MG63 (cell line): ENCODE measurements around the gene MAST2. TPM values are rescaled to one million over a fixed set of nuclear protein-coding genes. Genes with fewer than 3 reads are reported as not detected.

Experiments
- DNase-seq: peaks from one replicate; pipeline ENCODE4 v3.0.0-alpha.2; 2020
- H3K27me3 ChIP-seq: fragments of 250-450 bp; sonication (Bioruptor Pico); 2 replicates; pipeline ENCODE4 v1.5.1; 2020; ENCODE audit warnings: mild to moderate bottlenecking, moderate library complexity
- H3K36me3 ChIP-seq: fragments of 250-450 bp; sonication (Bioruptor Pico); 2 replicates; pipeline ENCODE4 v1.5.1; 2020; ENCODE audit warnings: mild to moderate bottlenecking, moderate library complexity
- H3K4me3 ChIP-seq: fragments of 250-450 bp; sonication (Bioruptor Pico); 2 replicates; pipeline ENCODE4 v1.5.1; 2020; ENCODE audit warnings: mild to moderate bottlenecking, moderate library complexity
- H3K9me3 ChIP-seq: fragments of 250-450 bp; sonication (Bioruptor Pico); 2 replicates; pipeline ENCODE4 v1.5.1; 2020; ENCODE audit warnings: mild to moderate bottlenecking, moderate library complexity
- total RNA-seq: library from RNA; depleted of rRNA; stranded (reverse); fragments of >200 nt; shearing (Covaris generic); gene quantifications from 2 replicates; pipeline ENCODE4 v1.2.3, GENCODE V29; 2014; ENCODE audit warnings: low replicate concordance

Gene MAST2
- total RNA-seq, 1 experiment from 2014 or later = 21.9 TPM

DNA sequence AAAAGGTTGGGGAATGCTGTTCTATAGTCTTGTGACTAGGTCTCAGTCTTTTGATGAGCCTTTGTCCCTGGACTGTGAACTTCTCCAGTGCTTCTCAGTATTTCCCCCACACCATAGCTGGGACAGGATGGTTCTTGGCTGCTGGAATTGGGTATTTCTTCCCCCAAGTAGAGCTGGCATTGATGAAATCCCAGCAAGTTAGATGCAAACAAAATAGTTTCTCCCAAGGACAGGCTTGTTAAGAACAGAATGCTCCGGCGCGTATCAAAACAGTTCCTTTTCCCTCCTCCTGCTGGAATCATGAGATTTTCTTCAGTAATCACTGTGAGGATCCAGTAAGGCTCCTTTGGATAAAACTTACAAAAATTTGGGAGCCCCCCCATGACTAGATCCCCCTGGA lies 166.5 kb downstream of the MAST2 start:
- DNase-seq = no peak
- H3K4me3 ChIP-seq = no peak overlapping the region
- no peaks in the 10 kb centered on the region for H3K27me3 ChIP-seq
- no peaks in the 10 kb centered on the region; the same call in 1 of the 2 replicates for H3K9me3 ChIP-seq
- no peaks in the 10 kb centered on the region; the same call in 1 of the 2 replicates for H3K36me3 ChIP-seq

- DNase-seq = no peak
- no peaks in the 10 kb centered on the region; the same call in 1 of the 2 replicates for H3K36me3 ChIP-seq
- no peaks in the 10 kb centered on the region for H3K9me3 ChIP-seq
- no peak overlapping the region for H3K4me3 ChIP-seq
- no peaks in the 10 kb centered on the region for H3K27me3 ChIP-seq
Measured at GRCh38 chr1:45971335-45971734, 167.9 kb downstream of the MAST2 start.

- H3K4me3 ChIP-seq = no peak overlapping the region
- H3K36me3 ChIP-seq = no peaks in the 10 kb centered on the region; the same call in 1 of the 2 replicates
- H3K9me3 ChIP-seq = no peaks in the 10 kb centered on the region
- H3K27me3 ChIP-seq = no peaks in the 10 kb centered on the region
- DNase-seq = no peak
Measured at GRCh38 chr1:45971922-45972531, 168.6 kb downstream of the MAST2 start.

GRCh38 chr1:45972621-45973020 lies 169.2 kb downstream of the MAST2 start:
- no peak for DNase-seq
- Histone ChIP-seq H3K27me3 (no peaks in the 10 kb centered on the region), H3K9me3 (no peaks in the 10 kb centered on the region), H3K36me3 (no peaks in the 10 kb centered on the region; the same call in 1 of the 2 replicates), H3K4me3 (no peak overlapping the region)

- H3K27me3 ChIP-seq = no peaks in the 10 kb centered on the region
- no peaks in the 10 kb centered on the region for H3K9me3 ChIP-seq
- DNase-seq = no peak
- no peaks in the 10 kb centered on the region; the same call in 1 of the 2 replicates for H3K36me3 ChIP-seq
- no peak overlapping the region for H3K4me3 ChIP-seq
Measured at GRCh38 chr1:45973121-45973520, 169.7 kb downstream of the MAST2 start.

DNA sequence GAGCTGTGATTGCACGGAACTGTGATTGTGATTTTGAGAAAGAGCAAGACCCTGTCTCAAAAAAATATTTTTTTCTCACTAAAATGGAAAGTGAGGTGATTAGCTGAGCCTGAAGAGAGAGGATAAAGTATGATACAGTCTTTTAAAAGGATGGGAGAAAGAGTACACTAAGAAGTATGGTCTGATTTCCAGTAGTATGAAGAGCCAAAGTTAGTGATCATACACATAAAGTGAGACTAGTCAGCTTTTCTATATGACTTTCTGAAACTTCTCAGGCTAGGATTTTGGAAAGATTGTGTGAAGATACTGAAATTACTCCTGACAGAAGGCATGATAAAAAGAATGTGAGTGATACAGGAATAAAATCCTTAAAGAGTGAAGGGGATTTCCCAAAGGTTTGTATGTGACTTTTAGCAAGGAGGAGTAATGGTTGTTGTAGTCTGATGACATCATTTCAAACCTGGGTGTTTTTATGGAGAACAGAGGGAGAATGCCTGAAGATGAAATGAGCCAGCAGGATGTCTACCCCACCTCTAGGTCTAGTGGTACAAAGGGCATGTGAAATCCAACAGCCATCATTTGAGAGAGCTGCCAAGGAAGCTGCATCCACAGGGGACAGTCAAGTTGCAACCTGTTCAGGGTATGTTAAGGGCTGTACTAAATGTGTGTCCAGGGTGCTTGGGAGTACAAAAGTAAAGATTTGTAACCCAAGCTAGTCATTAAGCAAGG lies 171.3 kb downstream of the MAST2 start:
- Histone ChIP-seq H3K9me3 (no peaks in the 10 kb centered on the region), H3K4me3 (no peak overlapping the region), H3K27me3 (no peaks in the 10 kb centered on the region), H3K36me3 (no peaks in the 10 kb centered on the region; the same call in 1 of the 2 replicates)
- DNase-seq = no peak

GRCh38 chr1:45976623-45977022 lies 173.2 kb downstream of the MAST2 start:
- Histone ChIP-seq H3K36me3 (no peaks in the 10 kb centered on the region; the same call in 1 of the 2 replicates), H3K9me3 (peaks cover 8% of the 10 kb centered on the region), H3K4me3 (no peak overlapping the region), H3K27me3 (no peaks in the 10 kb centered on the region)
- no peak for DNase-seq

GRCh38 chr1:45979074-45979777 lies 175.8 kb downstream of the MAST2 start:
- no peak for DNase-seq
- H3K36me3 ChIP-seq = no peaks in the 10 kb centered on the region
- H3K9me3 ChIP-seq = peaks cover 8% of the 10 kb centered on the region
- no peak overlapping the region for H3K4me3 ChIP-seq
- no peaks in the 10 kb centered on the region for H3K27me3 ChIP-seq

DNA sequence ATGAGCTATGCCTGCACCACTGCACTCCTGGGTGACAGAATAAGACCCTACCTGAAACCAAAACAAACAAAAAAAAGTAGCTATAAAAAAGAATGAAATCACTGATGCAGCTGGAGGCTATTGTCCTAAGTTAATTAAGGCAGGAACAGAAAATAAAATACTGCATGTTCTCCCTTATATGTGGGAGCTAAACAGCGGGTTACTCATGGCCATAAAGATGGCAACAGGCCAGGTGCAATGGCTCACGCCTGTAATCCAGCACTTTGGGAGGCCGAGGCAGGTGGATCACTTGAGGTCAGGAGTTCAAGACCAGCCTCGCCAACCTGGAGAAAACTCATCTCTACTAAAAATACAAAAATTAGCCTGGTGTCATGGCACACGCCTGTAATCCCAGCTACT lies 176.4 kb downstream of the MAST2 start:
- Histone ChIP-seq H3K36me3 (no peaks in the 10 kb centered on the region), H3K9me3 (peaks cover 8% of the 10 kb centered on the region), H3K4me3 (no peak overlapping the region), H3K27me3 (no peaks in the 10 kb centered on the region)
- DNase-seq = no peak

DNA sequence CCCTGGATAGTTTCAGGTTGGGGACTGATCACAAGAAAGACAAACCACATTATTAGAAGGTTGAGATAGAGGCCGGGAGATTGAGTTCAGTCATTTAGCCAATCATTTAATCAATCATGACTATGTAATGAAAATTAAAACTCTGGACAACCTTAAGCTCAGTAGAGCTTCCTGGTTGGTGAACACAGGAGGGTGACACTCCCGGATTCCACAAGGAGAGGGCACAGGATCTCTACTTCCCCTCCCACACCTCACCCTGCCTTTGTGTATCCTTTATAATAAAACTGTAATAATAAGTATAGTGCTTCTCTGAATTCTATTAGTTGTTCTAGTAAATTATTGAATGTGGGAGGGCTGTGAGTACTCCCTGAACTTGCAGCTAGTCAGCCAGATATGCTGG lies 178.9 kb downstream of the MAST2 start:
- Histone ChIP-seq H3K36me3 (no peaks in the 10 kb centered on the region), H3K4me3 (no peak overlapping the region), H3K27me3 (no peaks in the 10 kb centered on the region), H3K9me3 (peaks cover 8% of the 10 kb centered on the region)
- DNase-seq = no peak

DNA sequence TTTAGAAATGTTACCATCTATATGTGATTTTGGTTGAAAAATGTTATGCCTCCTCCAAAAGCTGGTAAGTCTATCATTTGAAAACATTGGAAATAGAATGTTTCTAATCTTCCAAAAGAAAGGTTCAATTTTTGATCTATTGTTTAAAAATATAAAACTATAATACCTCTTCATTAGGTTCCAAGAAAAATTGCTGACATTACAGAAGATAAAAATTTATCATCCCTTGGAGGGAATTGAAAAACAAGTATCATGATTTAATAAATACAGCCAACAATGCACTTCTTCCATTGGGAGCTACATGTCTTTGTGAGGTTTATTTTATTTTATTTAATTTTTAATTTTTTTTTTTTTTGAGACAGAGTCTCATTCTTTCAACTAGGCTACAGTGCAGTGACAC lies 180.6 kb downstream of the MAST2 start:
- no peaks in the 10 kb centered on the region for H3K27me3 ChIP-seq
- no peaks in the 10 kb centered on the region for H3K36me3 ChIP-seq
- H3K4me3 ChIP-seq = no peak overlapping the region
- H3K9me3 ChIP-seq = peaks cover 8% of the 10 kb centered on the region
- no peak for DNase-seq

DNA sequence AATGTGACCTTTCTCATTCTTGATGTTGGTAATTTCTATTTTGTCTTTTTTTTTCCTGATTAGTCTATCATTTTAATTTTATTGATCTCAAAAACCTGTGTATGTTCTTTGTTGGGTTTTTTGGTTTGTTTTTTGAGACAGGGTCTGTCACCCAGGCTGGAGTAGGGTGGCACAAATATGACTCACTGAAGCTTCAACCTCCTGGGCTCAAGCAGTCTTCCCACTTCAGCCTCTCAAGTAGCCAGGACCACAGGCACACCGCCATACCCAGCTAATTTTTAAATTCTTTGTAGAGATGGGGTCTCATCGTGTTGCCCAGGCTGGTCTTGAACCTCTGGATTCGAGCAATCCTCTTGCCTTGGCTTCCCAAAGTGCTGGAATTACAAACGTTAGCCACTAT lies 183.8 kb downstream of the MAST2 start:
- no peak for DNase-seq
- H3K27me3 ChIP-seq = no peaks in the 10 kb centered on the region
- no peaks in the 10 kb centered on the region for H3K9me3 ChIP-seq
- no peaks in the 10 kb centered on the region for H3K36me3 ChIP-seq
- H3K4me3 ChIP-seq = no peak overlapping the region

DNA sequence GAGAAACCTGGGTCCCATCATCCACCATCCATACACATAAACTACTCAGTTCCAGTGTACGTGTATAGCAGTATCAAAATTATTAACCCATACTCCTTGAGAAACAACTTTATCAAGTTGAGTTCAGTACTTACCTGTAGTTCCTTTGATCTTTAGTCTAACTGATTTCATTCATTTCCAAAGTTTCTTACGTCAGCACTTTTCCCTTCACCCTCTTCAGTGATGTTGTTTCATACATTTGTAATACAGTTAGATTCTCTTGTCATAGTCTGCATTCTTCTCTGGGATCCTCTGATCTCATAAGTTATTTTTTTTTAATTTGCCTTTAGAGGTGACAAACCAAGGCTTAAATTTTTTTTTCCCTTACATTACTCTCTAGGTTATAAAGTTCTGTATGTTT lies 185.8 kb downstream of the MAST2 start:
- no peaks in the 10 kb centered on the region for H3K9me3 ChIP-seq
- DNase-seq = no peak
- no peaks in the 10 kb centered on the region; the same call in 1 of the 2 replicates for H3K27me3 ChIP-seq
- no peak overlapping the region for H3K4me3 ChIP-seq
- no peaks in the 10 kb centered on the region for H3K36me3 ChIP-seq

- Histone ChIP-seq H3K9me3 (no peaks in the 10 kb centered on the region), H3K36me3 (no peaks in the 10 kb centered on the region), H3K4me3 (no peak overlapping the region), H3K27me3 (no peaks in the 10 kb centered on the region; the same call in 1 of the 2 replicates)
- no peak for DNase-seq
Measured at GRCh38 chr1:45994423-45994822, 191.0 kb downstream of the MAST2 start.

- no peak for DNase-seq
- H3K36me3 ChIP-seq = no peaks in the 10 kb centered on the region
- no peaks in the 10 kb centered on the region; the same call in 1 of the 2 replicates for H3K27me3 ChIP-seq
- H3K4me3 ChIP-seq = no peak overlapping the region
- no peaks in the 10 kb centered on the region for H3K9me3 ChIP-seq
Measured at GRCh38 chr1:45995298-45995697, 191.9 kb downstream of the MAST2 start.

GRCh38 chr1:45998020-45998617 lies 194.7 kb downstream of the MAST2 start:
- Histone ChIP-seq H3K27me3 (no peaks in the 10 kb centered on the region), H3K36me3 (no peaks in the 10 kb centered on the region), H3K9me3 (no peaks in the 10 kb centered on the region), H3K4me3 (no peak overlapping the region)
- no peak for DNase-seq

DNA sequence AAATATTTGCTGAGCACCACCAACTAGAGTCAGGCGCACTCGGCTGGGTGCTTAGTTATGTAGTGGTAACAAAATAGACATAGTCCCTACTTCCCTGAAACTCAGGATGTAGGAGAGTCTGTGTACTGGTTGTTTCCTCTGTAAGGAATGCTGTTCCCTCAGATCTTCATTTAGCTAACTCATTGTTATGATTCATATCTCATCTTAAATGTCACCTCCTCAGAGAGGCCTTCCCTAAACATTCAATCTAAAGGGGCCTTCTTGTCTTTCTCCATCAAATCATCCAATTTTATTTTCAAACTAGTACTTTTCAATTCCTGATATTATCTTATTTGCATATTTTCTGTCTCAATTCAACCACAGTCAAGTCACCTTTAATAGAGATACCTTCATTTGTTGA lies 196.1 kb downstream of the MAST2 start:
- H3K36me3 ChIP-seq = no peaks in the 10 kb centered on the region

More for the DNA sequence above, 196.1 kb downstream of the MAST2 start:
- Histone ChIP-seq H3K4me3 (no peak overlapping the region), H3K9me3 (no peaks in the 10 kb centered on the region), H3K27me3 (no peaks in the 10 kb centered on the region)
- no peak for DNase-seq
